Measurements from ENCODE around the gene SRPK2. TPM values are rescaled to one million over a fixed set of nuclear protein-coding genes. Genes with fewer than 3 reads are reported as not detected.

The SRPK2 gene
- total and polyA plus RNA-seq, 2 donors (not counting 1 experiment from before 2014, with no cell fraction given), result 15.2 to 108 TPM

DNA sequence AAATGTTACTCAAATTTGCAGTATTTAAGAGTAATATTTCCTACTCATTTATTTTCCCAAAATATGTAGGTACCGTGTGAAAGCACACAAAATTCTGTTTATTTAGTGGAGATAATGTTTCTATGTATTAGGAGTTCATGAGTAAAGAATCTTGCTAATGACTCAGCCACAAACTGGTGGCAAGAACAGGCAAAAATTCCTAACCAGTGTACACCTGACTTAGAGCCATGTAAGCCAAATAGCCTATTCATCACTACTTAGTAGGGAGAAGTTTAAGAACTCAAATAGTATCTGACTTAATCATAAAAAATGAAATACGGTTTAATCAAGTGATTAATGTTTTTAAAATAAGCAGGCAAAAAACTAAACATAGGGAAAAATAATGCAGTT, 169.0 kb downstream of the SRPK2 start:
- ChIA-PET CTCF (interaction anchor here (0.7 kb wide), 1 partner anchor 67 kb away, joined by 3 read pairs; no protein-coding TSS in a partner anchor), POLR2A (no interaction called here)

DNA sequence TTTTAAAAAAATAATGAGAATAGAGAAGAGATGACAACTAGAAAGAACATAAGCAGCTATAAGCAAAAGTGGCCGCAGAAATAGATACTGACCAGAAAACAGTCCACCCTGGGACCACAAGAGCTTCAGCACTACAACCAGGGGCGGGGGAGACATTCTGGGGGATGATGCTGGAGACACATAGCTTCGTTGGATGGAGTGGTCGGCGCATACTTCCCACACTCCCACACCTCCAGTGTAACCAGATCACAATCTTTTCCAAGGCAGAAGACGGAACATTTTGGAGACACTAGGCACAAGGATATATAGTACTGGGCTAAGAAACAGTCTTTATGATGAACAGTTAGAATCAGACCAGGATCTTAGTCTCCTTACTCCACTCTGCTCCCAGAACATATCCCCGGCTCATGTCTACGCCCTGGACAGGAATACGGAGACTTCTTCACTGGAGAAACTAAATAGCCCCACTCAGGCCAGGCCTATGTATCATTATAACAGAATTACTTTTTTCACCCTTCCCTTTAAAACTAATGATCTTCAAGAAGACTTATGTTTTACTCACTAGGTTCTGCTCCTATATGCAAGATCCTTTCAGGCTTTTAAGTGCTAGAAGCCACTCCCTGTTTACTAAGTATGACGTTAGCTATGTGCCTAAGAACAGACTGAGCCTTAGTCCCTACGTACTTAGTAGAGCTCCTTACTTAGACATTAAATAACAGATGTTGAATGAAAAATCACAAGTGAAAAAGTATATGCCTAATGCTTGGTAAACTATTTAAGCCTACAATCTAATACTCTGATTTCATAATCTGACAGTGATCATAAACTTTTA, 169.6 kb downstream of the SRPK2 start:
- H3K27ac Mint-ChIP-seq, result no peak overlapping the region

More for the DNA sequence above, 169.0 kb downstream of the SRPK2 start:
- no peaks in the 10 kb centered on the region for H3K27me3 ChIP-seq (replicated peaks in 1 of 4; ENCODE audit: control extremely low read depth in 1 of 4, control insufficient read depth in 3 of 4, insufficient read depth in 4 of 4, low read length in 3 of 4)
- H3K27ac ChIP-seq (ENCODE audit: low read length in 2 of 2), result no peak overlapping the region
- H3K36me3 ChIP-seq (replicated peaks in 1 of 2; ENCODE audit: control extremely low read depth in 1 of 2, control insufficient read depth in 1 of 2, extremely low read depth in 1 of 2, insufficient read depth in 2 of 2, low read length in 1 of 2), result peaks cover 0 to 4% of the 10 kb centered on the region in 2 experiments
- ATAC-seq (ENCODE audit: low read depth), result no peak
- H2AFZ ChIP-seq (ENCODE audit: insufficient read depth, low read depth, low read length, poor library complexity, severe bottlenecking), result no peak overlapping the region
- no peak overlapping the region for H3K4me3 ChIP-seq (ENCODE audit: control extremely low read depth in 1 of 5, extremely low read depth in 1 of 5, insufficient read depth in 1 of 5, low read depth in 2 of 5, low read length in 4 of 5)
- H3K9ac ChIP-seq (ENCODE audit: low read length), result no peak overlapping the region
- intact Hi-C loops (cut with micrococcal nuclease), result loop anchor here (5.0 kb wide), 1 partner anchor 37 kb away; no protein-coding TSS in a partner anchor
- no peak overlapping the region for H3K4me2 ChIP-seq (replicated peaks; ENCODE audit: low read depth, low read length, poor library complexity, severe bottlenecking)
- no peak for DNase-seq
- TF ChIP-seq, protein P1, sequence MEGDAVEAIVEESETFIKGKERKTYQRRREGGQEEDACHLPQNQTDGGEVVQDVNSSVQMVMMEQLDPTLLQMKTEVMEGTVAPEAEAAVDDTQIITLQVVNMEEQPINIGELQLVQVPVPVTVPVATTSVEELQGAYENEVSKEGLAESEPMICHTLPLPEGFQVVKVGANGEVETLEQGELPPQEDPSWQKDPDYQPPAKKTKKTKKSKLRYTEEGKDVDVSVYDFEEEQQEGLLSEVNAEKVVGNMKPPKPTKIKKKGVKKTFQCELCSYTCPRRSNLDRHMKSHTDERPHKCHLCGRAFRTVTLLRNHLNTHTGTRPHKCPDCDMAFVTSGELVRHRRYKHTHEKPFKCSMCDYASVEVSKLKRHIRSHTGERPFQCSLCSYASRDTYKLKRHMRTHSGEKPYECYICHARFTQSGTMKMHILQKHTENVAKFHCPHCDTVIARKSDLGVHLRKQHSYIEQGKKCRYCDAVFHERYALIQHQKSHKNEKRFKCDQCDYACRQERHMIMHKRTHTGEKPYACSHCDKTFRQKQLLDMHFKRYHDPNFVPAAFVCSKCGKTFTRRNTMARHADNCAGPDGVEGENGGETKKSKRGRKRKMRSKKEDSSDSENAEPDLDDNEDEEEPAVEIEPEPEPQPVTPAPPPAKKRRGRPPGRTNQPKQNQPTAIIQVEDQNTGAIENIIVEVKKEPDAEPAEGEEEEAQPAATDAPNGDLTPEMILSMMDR (IDR thresholded peaks at IDR 0.05), result no peak
- TF ChIP-seq EZH2 (IDR thresholded peaks at IDR 0.05; ENCODE audit: borderline replicate concordance, insufficient read depth, low read depth, low read length, poor library complexity, severe bottlenecking), result no peak
- peaks cover 94% of the 10 kb centered on the region for H3K79me2 ChIP-seq (ENCODE audit: control insufficient read depth, insufficient read depth, low read length)
- H3K9me3 Mint-ChIP-seq (ENCODE audit: insufficient read depth), result no peaks in the 10 kb centered on the region
- H3K9me3 ChIP-seq (ENCODE audit: control extremely low read depth in 1 of 3, control insufficient read depth in 2 of 3, insufficient read depth in 1 of 3, low read length in 2 of 3), result no peaks in the 10 kb centered on the region
- WGBS (ENCODE audit: insufficient coverage), result no CpG with 5 or more reads among the region's 2 CpGs
- no peaks in the 10 kb centered on the region for H3K27me3 Mint-ChIP-seq
- H3K4me1 ChIP-seq (ENCODE audit: control insufficient read depth in 2 of 2, insufficient read depth in 2 of 2, low read length in 2 of 2), result peaks cover 2 to 5% of the 10 kb centered on the region in 2 donors
- H3K4me1 Mint-ChIP-seq, result peaks cover 51% of the 10 kb centered on the region
- no peak overlapping the region for H3K27ac Mint-ChIP-seq
- peaks cover 29% of the 10 kb centered on the region for H4K20me1 ChIP-seq (ENCODE audit: control insufficient read depth, insufficient read depth, low read length, poor library complexity, severe bottlenecking)
- H3K4me3 Mint-ChIP-seq, result no peak overlapping the region

More for the DNA sequence above, 169.6 kb downstream of the SRPK2 start:
- peaks cover 0 to 4% of the 10 kb centered on the region in 2 experiments for H3K36me3 ChIP-seq (replicated peaks in 1 of 2; ENCODE audit: control extremely low read depth in 1 of 2, control insufficient read depth in 1 of 2, extremely low read depth in 1 of 2, insufficient read depth in 2 of 2, low read length in 1 of 2)
- intact Hi-C loops (cut with micrococcal nuclease), result loop anchor here (5.0 kb wide), 1 partner anchor 37 kb away; no protein-coding TSS in a partner anchor
- 90% methylated on average over 2 of the region's 11 CpGs for WGBS (ENCODE audit: insufficient coverage)
- DNase-seq (no peak), ATAC-seq (ENCODE audit: low read depth) (no peak)
- no peaks in the 10 kb centered on the region for H3K9me3 ChIP-seq (ENCODE audit: control extremely low read depth in 1 of 3, control insufficient read depth in 2 of 3, insufficient read depth in 1 of 3, low read length in 2 of 3)
- Mint-ChIP-seq H3K27me3 (no peaks in the 10 kb centered on the region), H3K9me3 (ENCODE audit: insufficient read depth) (no peaks in the 10 kb centered on the region), H3K4me1 (peaks cover 53% of the 10 kb centered on the region), H3K4me3 (no peak overlapping the region)
- H3K4me1 ChIP-seq (ENCODE audit: control insufficient read depth in 2 of 2, insufficient read depth in 2 of 2, low read length in 2 of 2), result peaks cover under 1 to 5% of the 10 kb centered on the region in 2 donors
- TF ChIP-seq, protein P1 (IDR thresholded peaks at IDR 0.05), result no peak
- TF ChIP-seq EZH2 (IDR thresholded peaks at IDR 0.05; ENCODE audit: borderline replicate concordance, insufficient read depth, low read depth, low read length, poor library complexity, severe bottlenecking), result no peak
- ChIA-PET CTCF (no interaction called here), POLR2A (no interaction called here)
- peaks cover 94% of the 10 kb centered on the region for H3K79me2 ChIP-seq (ENCODE audit: control insufficient read depth, insufficient read depth, low read length)
- H4K20me1 ChIP-seq (ENCODE audit: control insufficient read depth, insufficient read depth, low read length, poor library complexity, severe bottlenecking), result peaks cover 31% of the 10 kb centered on the region
- no peak overlapping the region for H2AFZ ChIP-seq (ENCODE audit: insufficient read depth, low read depth, low read length, poor library complexity, severe bottlenecking)
- H3K27ac ChIP-seq (ENCODE audit: low read length in 2 of 2), result no peak overlapping the region
- H3K9ac ChIP-seq (ENCODE audit: low read length), result no peak overlapping the region
- no peaks in the 10 kb centered on the region for H3K27me3 ChIP-seq (replicated peaks in 1 of 4; ENCODE audit: control extremely low read depth in 1 of 4, control insufficient read depth in 3 of 4, insufficient read depth in 4 of 4, low read length in 3 of 4)
- H3K4me3 ChIP-seq (ENCODE audit: control extremely low read depth in 1 of 5, extremely low read depth in 1 of 5, insufficient read depth in 1 of 5, low read depth in 2 of 5, low read length in 4 of 5), result no peak overlapping the region
- H3K4me2 ChIP-seq (replicated peaks; ENCODE audit: low read depth, low read length, poor library complexity, severe bottlenecking), result no peak overlapping the region
